ENCODE results near the gene FNBP1L.
"Not testable (repeated sequence)": the region's sequence is repeated elsewhere in the genome, so short reads cannot be mapped to it uniquely, and the experiment has no call there.

GRCh38 chr1:93479133-93479745, 31.3 kb downstream of the FNBP1L start:
- not testable (repeated sequence) for TF ChIP-seq CTCF, EZH2, EZH2phosphoT487 (IDR thresholded peaks at IDR 0.05)

All from neural progenitor cell (in vitro differentiated cells).